DMS79 treated with DMSO at 0.1 percent for 48 hours (cell line): ENCODE results near the gene AMBRA1.

Experiments
- DNase-seq: peaks from one replicate; lab custom pipeline; 2025; lab: John Stamatoyannopoulos, UW

AMBRA1 gene

GRCh38 chr11:46346886-46347636, 246.8 kb downstream of the AMBRA1 start, which contains the start of gene DGKZ:
DGKZ (plus strand) TSS chr11:46347463; CDS start chr11:46347660, 197 bp downstream.
- DNase-seq = peak; percentile 91
